EL (cell line): ENCODE results near the gene SETD4.
"Not testable (repeated sequence)": the region's sequence is repeated elsewhere in the genome, so short reads cannot be mapped to it uniquely, and the experiment has no call there.

Experiments used
- DNase-seq: peaks from one replicate; pipeline ENCODE4 v3.0.0-alpha.2; 2016

Gene SETD4

GRCh38 chr21:36077758-36078157 lies 17.4 kb upstream of the SETD4 start:
- DNase-seq: no peak

GRCh38 chr21:36076878-36077655 lies 16.7 kb upstream of the SETD4 start:
- DNase-seq: no peak

GRCh38 chr21:36075953-36076352 lies 15.6 kb upstream of the SETD4 start:
- no peak for DNase-seq

- no peak for DNase-seq
These were observed 14.8 kb upstream of the SETD4 start for GRCh38 chr21:36075171-36075570.

GRCh38 chr21:36073911-36074310 lies 13.6 kb upstream of the SETD4 start:
- DNase-seq: not testable (repeated sequence)

GRCh38 chr21:36073181-36073580 lies 12.9 kb upstream of the SETD4 start:
- DNase-seq: no peak

GRCh38 chr21:36072453-36073162 lies 12.3 kb upstream of the SETD4 start:
- DNase-seq: no peak

- no peak for DNase-seq
These were observed 10.7 kb upstream of the SETD4 start for GRCh38 chr21:36070999-36071398.

- DNase-seq: peak; percentile 94
These were observed 9.6 kb upstream of the SETD4 start, which contains the start of gene CBR1 for GRCh38 chr21:36069713-36070583. TSS of gene CBR1 (plus strand) at chr21:36070024. CDS start at chr21:36070116, 92 bp downstream.

GRCh38 chr21:36068748-36069398 lies 8.5 kb upstream of the SETD4 start:
- no peak for DNase-seq

GRCh38 chr21:36065497-36066036 lies 5.2 kb upstream of the SETD4 start:
- peak; percentile 70 for DNase-seq

- no peak for DNase-seq
These were observed 3.7 kb upstream of the SETD4 start for GRCh38 chr21:36064085-36064460.

GRCh38 chr21:36063375-36064084 lies 3.2 kb upstream of the SETD4 start:
- no peak for DNase-seq

GRCh38 chr21:36061445-36061844 lies 1.1 kb upstream of the SETD4 start:
- no peak for DNase-seq

- no peak for DNase-seq
These were observed 535 bp downstream of the SETD4 start for GRCh38 chr21:36059823-36060158.

- no peak for DNase-seq
These were observed 4.8 kb downstream of the SETD4 start for GRCh38 chr21:36055551-36055950.

- no peak for DNase-seq
These were observed 6.6 kb downstream of the SETD4 start for GRCh38 chr21:36053715-36054062.

- DNase-seq: no peak
These were observed 7.2 kb downstream of the SETD4 start for GRCh38 chr21:36052860-36053714.

- no peak for DNase-seq
These were observed 12.0 kb downstream of the SETD4 start for GRCh38 chr21:36048357-36048756.

- DNase-seq: no peak
These were observed 13.2 kb downstream of the SETD4 start for GRCh38 chr21:36047139-36047538.

- no peak for DNase-seq
These were observed 14.3 kb downstream of the SETD4 start for GRCh38 chr21:36045993-36046392.
